Keratinocyte (primary cell): Measurements from ENCODE around the gene PRSS8.

Experiments
- CTCF ChIP-seq, 3 experiments: IDR thresholded peaks in 1 of 3; conservative IDR thresholded peaks in 1 of 3; optimal IDR thresholded peaks in 1 of 3; 2 replicates in 2 of 3; 3 replicates in 1 of 3; pipeline versions ENCODE3 to v1.5.1; 2011; ENCODE audit warnings: low read length in 3 of 3, mild to moderate bottlenecking in 3 of 3, moderate library complexity in 2 of 3, control low read depth in 1 of 3, inconsistent platforms in 1 of 3; ENCODE audit not compliant: insufficient read depth in 2 of 3; ENCODE audit errors: extremely low read depth in 1 of 3
- EZH2 ChIP-seq: IDR thresholded peaks from one replicate; pipeline ENCODE4 v1.6.1; 2012; ENCODE audit warnings: inconsistent platforms, mild to moderate bottlenecking, low read length, moderate library complexity

GRCh38 chr16:31136287-31136662 is 748 bp upstream of the PRSS8 start:
- no peak for TF ChIP-seq CTCF (optimal IDR thresholded peaks at IDR 0.05 in 1 of 3, IDR thresholded peaks at IDR 0.05 in 1 of 3, conservative IDR thresholded peaks at IDR 0.05 in 1 of 3; ENCODE audit: extremely low read depth in 1 of 3, insufficient read depth in 2 of 3, low read length in 3 of 3)
- TF ChIP-seq EZH2, result no peak
